HT-29 (cell line): ENCODE results near the gene E2F8. TPM values are rescaled to one million over a fixed set of nuclear protein-coding genes. Genes with fewer than 3 reads are reported as not detected.

Experiments used
- DNase-seq: peaks from one replicate; pipeline ENCODE4 v3.0.0-alpha.2; 2015; ENCODE audit warnings: low spot score
- total RNA-seq: library from RNA; depleted of rRNA; stranded (reverse); fragments of >200 nt; shearing (Covaris generic); gene quantifications from 2 replicates; pipeline ENCODE4 v1.2.3, GENCODE V29; 2014

The E2F8 gene
- total RNA-seq, 1 experiment from 2014 or later, result 5.9 TPM

- DNase-seq, result no peak
Observed at GRCh38 chr11:19220903-19221724, 19.6 kb downstream of the E2F8 start.

DNA sequence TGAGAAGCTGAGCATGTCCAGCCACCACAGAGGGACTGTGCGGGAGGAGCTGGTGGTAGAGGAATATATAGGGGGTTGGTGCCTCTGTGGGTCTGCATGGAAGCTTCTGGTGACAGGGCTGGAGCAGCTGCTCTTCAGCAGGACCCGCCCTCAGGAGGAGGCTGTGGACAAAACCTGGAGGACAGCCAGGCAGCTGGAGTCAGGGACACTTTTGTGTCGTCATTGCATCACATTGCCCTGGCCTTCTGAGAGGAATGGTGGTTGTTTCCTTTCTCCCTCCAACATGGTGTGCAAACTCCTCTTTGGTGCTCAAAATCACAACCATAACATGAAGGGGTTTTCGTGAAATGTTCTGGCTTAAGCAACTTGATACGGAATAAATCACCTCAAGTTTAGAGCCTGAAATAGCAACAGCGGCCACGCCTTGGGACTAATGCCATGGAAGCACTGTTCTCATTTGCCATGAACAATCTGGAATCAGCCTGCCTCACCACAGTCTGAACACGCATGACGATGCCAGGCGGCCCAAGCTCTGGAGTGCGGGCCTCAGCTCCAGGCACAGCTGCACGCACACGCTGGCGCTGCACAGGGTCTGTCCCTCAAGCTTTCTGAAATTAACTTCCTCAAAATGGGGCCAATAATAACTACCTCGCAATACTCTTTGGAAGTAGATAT is 21.8 kb downstream of the E2F8 start:
- no peak for DNase-seq

DNA sequence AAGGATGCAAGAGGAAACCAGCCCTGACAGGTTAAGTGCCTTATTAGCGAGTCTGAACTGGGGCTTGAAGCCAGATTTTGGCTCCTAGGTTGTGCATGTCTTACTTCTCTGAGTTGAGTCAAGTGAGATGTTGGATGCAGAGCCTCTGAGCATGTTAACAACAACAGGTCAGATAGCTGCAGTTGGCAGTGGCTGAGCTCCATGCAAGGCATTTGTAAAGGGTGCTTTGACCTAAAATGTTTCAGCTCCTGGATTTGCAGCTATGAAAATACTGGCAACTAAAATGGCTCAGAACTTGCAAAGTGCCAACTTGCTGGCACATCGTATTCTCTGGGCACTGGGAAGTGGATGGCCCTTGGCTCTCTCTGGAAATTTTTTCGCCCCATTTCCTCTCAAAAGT is 22.5 kb downstream of the E2F8 start:
- DNase-seq, result no peak

DNA sequence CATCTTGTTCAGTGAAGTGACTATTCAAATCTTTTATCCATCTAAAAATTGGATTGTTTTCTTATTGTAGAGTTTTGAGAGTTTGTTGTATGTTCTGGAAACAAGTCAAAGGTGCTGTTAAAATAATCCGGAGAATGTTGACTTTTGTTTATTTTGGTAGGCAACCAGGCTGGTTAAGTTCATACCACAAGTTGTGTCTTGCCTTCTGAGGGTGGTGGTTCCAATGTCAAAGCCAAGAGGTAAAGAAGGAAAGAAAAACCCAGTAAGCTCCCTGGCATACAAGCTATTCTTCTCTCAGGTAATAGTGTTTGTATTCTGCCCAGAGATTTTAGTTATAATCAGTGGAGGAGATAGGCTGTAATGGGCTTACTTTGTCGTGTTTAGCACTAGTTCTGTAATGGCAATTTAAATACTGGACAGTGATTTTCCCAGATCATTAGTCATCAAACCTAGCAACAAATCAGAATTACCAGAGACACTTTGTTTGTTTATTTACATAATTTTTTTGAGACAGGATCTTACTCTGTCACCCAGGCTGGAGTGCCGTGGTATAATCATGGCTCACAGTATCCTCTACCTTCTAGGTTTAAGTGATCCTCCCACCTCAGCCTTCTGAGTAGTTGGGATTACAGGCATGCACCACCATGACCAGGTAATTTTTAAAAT is 23.9 kb downstream of the E2F8 start:
- DNase-seq, result no peak

DNA sequence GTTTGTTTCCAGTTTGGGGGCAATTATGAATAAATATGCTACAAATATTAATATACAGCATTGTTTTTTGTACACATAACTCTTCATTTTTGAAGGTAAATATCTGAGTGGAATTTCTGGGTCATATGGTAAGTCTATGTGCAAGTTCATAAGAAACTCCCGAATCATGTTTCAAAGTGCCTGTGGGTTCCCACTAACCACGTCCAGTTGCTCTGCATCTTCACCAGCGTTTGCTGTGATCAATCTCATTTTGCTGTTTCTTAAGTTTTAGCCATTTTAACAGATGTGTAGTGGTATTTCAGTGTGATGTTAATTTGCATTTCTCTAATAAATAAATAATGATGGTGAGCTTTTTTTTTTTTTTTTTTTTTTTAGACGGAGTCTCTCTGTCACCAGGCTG is 24.7 kb downstream of the E2F8 start:
- no peak for DNase-seq

GRCh38 chr11:19209617-19210370 is 31.0 kb downstream of the E2F8 start:
- DNase-seq, result no peak

- no peak for DNase-seq
Observed at GRCh38 chr11:19208959-19209546, 31.7 kb downstream of the E2F8 start.

GRCh38 chr11:19208181-19208580 is 32.6 kb downstream of the E2F8 start:
- DNase-seq, result no peak

DNA sequence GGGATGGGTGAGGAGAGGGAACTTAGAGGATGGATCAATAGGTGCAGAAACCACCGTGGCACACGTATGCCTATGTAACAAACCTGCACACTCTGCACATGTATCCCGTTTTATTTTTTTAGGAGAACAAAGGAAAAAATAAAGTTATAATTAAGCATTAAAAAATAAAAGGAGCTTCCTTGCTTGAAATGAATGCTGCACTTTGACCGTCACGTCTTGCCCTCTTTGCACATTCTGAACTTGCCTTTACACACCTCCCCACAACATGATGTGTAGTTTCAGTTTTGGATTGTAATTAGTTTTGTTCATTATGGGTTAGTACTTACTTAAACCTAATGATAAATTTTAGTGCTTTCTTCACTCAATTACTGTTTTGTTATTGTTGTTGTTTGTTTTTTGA is 35.9 kb downstream of the E2F8 start:
- DNase-seq, result no peak

- no peak for DNase-seq
Observed at GRCh38 chr11:19201737-19202605, 38.8 kb downstream of the E2F8 start, which contains the start of gene CSRP3. CSRP3 (minus strand) TSS chr11:19201983; CDS start chr11:19192448, 9,535 bp downstream.

DNA sequence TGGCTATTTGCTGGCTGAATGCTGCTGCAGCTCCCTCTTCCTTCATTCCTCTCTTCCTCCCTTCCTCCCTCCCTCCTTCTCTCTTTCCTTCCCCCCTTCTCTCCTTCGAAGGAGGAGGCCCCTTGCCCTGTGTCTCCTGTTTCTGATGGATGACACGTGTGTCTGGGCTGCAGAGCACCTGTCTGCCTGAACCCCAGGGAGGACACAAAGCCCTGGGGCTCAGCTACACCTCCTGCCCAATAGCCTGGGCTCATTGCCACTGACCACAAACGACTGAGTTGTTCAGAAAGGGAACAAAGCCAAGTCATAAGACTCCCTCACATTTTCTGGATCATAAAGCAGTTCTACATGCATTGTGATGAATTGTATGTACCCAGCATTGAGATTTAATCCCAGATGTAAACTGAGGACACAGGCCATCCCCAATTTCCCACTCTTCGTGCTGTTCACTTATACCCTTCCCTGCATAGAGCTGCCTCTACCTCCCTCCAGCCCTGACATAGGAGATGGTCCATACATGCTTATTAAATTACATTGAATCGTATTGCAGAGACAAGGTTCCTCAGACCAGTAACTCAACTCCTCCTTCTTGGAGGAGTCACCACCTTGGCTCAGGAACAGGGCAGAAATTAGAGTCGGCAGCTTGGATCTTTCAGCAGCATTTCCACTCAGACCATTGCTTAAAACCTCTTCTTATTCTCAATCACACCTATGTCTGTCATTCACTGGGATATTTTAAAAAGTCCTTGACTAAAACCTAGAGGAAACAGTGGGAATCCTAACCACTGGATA is 40.1 kb downstream of the E2F8 start:
- DNase-seq, result no peak

GRCh38 chr11:19199771-19200170 is 41.0 kb downstream of the E2F8 start:
- no peak for DNase-seq

GRCh38 chr11:19199048-19199447 is 41.7 kb downstream of the E2F8 start:
- DNase-seq, result no peak

GRCh38 chr11:19196432-19196831 is 44.3 kb downstream of the E2F8 start:
- DNase-seq, result peak; percentile 42

DNA sequence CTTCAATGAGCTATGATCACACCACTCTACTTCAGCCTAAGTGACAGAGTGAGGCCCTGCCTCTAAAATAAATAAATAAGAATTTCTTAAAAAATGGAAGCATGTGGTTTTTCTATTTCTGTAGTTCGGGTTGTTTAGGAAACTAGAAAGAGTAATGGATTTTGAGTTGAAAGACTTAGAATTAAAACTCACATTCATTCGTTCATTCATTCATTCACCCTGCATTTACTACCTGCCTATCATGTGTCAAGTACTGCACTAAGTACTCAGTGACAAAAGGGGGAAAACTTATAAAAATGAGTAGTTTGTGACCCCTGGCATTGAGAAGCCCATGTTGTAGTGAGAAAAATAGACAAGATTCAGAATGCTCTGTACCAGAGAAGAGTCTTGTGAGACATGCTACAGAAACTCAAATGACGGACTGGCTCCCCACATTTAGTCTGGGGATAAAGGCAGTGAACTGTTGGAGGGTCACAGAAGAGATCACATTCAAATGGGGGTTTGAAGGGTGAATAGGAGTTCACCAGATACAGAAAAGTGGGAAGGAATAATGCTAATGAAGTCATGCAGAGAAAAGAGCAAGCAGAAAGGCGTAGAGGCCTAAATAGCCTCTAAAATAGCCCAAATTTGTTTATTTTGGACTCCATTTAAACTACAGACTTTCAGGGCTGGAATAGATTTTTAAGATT is 46.0 kb downstream of the E2F8 start:
- no peak for DNase-seq

DNA sequence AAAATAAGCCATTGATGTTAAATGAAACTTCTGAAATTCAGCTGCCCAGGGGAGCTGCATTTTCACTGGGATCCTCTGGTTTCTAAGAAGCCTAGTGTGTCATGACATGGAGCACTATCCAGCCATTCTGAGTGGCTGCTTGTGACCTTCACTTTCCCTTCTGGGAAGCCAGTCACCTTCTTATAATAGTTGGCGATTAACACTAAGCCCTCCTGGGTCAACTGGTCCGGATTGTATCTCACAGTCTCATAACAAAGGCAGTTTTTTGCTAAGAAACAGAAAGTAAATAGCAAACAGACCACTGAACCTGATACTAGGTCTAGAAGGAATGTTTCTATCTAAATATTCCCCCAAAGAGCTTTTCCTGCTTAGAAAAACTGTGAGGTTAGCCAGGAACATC is 46.8 kb downstream of the E2F8 start:
- no peak for DNase-seq

GRCh38 chr11:19191530-19192169 is 49.1 kb downstream of the E2F8 start:
- DNase-seq, result peak; percentile 20

DNA sequence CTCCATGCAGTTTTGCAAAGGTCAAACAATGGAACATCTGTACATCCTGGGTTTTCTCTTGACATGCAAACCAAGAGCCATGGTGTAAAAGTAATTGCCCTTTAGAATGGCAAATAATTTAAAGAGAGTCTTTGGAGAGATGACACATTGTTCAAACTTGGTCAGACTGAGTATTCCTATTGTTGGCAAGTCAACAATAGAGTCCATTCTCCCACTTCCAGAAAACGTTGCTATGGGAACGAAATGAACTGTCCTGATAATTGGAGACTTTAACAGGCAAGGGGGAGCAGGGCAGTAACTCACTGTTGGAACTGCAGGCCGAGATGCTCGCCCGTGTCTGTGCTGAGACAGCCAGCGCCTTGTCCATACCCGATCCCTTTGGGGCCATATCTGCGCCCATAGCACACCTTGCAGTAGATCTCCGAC is 52.9 kb downstream of the E2F8 start:
- DNase-seq, result no peak
